NCI-H1694 (cell line): Measurements from ENCODE around the gene TGM4.

Experiments used
- DNase-seq: peaks from one replicate; lab custom pipeline; 2025; lab: John Stamatoyannopoulos, UW

TGM4 gene

DNA sequence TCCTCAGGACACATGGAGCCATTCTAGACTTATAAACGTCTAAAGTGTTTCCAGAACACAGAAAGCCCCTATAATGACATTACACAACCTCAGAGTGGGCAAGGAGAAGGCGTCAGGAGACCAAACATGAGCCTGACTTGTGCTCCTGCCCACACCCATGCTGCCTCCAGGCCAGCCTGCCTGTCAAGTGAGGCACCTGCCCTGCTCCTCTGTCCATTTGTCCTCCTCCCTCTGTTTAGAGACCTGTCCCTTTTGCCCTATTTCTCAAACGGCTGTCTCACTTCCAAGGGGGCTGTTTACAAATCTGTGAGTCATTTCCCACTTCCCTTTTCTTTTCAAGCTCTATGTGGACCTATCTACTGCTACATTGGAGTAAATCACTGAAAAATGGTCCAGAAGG is 80.6 kb downstream of the TGM4 start:
- DNase-seq = no peak

GRCh38 chr3:44955917-44956316 is 81.5 kb downstream of the TGM4 start:
- no peak for DNase-seq

- no peak for DNase-seq
Observed at GRCh38 chr3:44957986-44958385, 83.6 kb downstream of the TGM4 start.

- no peak for DNase-seq
Observed at GRCh38 chr3:44958386-44958785, 84.0 kb downstream of the TGM4 start.

GRCh38 chr3:44960387-44961026 is 86.1 kb downstream of the TGM4 start:
- DNase-seq = no peak

DNA sequence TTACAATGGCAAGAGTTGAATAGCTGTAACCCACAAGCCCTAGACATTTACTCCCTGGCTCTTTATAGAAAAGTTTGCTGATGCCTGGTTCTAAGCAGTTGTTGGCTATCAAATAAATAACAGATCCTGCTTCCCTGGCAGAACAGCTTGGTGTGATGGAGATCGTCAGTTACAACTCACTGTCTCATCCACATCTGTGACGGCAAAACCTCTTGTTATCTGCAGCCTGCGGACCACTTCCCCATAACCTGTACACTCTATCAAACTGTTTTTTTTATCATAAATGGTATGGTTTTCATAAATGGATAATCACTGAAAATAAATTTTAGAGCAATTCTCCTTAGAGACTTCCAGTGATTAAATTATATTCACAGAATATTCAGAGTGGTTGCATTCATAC is 87.5 kb downstream of the TGM4 start:
- DNase-seq = no peak

DNA sequence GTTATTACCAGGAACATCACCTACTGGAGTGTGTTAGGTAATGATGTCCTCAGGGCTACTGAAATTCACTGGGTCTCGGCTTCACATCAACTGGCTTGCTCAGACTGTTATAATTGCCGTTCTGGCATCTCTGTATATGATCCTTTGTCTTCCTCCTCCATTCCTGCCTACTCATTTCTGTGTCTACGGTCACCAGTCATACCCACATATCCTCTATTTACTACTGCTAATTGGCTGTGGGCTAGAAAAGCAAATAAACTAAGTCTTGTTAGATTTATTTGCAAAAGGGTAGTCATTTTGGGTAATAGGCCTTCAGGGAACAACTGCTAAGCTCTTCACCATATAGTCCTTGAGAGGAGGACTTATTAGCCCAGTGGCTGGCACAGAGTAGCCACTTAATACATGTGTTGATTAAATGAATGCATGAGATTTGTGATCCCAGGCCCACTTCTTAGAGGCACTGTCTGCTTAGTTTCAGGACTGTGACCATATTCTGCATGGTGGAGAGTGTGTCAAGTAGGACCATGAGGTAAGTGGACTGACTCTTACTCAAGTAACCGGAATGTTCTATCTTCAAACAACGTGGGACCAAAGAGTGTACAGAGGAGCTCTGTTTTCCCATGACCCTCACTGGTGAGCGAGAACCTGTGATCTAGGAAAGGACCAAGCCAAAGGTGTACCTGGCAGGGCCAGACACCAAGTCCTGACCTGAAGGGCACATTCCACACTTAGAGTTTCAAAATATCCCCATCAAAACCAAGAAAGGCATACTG is 88.4 kb downstream of the TGM4 start:
- DNase-seq = no peak

DNA sequence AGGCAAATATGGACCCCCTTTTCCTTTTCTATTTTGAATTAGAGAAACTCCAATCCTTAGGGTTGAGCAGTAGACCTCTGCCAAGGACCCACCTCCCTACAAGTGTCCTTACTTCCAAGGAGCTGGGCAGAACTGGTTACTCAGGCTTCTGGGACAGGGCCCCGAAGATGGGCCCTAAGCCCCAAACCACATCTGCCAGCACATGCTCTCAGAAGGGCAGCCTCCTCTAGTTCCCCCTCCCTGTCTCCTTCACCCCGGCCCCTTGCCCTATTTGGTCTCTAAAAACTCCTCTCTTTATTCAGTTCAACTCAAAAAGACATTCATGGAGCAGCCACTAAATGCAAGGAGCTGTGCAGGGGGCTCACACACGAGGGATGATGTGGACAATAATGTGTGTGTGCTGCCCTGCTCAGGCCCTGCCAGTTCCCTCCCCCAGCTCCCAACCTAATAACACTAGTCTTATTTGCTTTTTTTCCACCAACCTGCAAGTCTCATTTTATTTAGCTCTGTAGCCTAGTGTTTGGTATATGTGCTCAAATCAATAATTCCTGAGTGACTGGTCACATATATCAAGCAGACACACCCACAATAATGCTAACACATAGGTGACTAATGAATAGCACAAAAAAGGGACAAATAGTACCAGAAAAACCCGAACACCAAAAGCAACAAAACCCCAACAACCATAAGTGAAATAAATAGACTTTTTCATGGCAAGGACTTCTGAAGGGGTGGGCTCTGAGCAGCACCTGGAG is 89.3 kb downstream of the TGM4 start:
- no peak for DNase-seq
